ENCODE results near the gene RRAGB.

Gene RRAGB

GRCh38 chrX:55777596-55777995, 60.0 kb downstream of the RRAGB start:
- no peak for DNase-seq

DNA sequence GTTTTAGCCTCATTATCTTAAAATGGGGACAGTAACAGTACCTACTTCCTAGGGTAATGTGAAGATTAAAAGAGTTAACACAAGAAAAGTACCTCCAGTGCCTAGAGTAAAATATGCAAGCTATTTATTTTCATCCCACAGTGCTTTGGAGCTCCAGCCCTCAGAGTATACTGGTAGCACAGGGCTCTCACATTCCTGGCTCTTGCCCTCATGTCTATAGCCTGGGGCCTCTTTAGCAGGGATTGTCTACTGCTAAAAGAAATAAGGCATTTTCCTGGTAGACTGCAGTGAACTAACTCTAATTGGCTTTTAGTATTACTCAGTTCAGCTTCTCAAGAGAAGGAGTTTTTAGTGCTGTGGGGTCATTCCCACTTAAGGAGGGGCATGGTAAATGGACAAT, 60.8 kb downstream of the RRAGB start:
- no peak for DNase-seq

GRCh38 chrX:55783723-55784122, 66.2 kb downstream of the RRAGB start:
- no peak for DNase-seq

DNA sequence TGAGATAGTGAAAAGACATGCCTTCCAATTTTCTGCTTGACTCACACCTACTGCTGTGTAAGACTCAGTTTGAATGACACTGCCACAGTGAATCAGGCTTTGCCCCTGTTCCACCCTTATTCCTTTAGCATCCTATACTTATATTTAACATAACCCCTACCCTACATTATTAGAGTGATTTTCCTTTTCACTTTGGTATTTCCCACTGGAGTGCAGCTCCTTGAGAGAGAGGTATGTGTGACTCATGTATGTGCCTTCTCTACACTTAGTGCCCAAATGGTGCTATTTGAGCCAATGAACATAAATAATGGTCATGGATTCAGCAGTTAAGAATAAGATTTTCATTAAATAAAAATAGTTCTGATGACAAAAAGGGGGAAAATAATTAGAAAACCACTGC, 69.5 kb downstream of the RRAGB start:
- DNase-seq = no peak

GRCh38 chrX:55787727-55788126, 70.2 kb downstream of the RRAGB start:
- DNase-seq = no peak

DNA sequence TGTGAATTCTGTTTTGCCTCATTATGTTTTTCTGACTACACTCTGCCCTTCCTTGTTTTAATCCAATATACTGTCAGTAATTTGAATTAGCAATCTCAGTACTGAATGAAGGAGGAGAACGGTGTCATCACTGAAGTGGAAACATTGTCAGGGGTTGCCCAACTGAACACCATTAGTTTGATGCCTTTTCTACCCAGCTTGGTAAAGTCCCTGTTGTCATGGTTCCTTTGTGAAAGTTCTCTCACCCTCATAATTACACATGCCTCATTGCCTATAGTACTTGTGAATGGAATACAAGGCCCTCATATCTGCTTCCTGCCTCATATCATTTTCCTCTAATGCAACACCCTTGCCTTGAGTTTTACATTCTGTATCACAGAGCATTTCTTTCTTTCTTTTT, 76.9 kb downstream of the RRAGB start:
- DNase-seq = no peak

DNA sequence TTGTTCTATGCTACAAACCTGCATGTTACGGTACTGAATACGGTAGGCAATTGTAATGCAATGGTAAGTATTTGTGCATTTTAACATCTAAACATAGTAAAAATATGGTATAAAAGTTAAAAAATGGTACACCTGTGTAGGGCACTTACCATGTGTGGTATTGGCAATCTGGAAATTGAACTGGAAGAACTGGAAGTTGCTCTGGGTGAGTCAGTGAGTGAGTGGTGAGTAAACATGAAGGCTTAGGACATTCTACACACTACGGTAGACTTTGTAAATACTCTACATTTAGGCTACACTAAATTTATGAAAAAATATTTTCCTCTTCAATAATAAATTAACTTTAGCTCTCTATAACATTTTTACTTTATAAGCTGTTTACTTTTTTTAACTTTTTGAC, 78.9 kb downstream of the RRAGB start:
- no peak for DNase-seq

DNA sequence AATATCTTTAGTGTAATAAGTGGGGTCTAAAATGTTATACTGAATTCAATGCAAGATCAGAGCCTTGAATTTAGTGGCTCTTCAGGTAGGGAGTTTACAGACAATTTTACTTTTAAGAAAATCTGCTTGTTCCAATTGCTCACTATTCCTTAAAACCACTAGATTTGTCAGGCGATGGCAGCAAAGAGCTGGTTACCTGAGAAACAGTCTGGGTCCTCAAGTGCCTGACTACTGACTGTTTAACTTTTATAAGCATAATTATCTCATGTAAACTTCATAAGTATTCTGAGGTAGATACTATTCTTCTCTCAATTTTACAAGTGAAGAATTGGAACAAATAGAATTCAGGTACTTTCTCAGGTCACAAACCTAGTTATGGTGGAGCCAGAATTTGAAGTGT, 84.3 kb downstream of the RRAGB start:
- DNase-seq = no peak
